Left ventricle myocardium inferior (tissue), 1 donor: ENCODE data around the gene PPM1E. TPM values are rescaled to one million over a fixed set of nuclear protein-coding genes. Genes with fewer than 3 reads are reported as not detected.

ENCODE experiments used
- DNase-seq: peaks from one replicate; pipeline ENCODE4 v3.0.0-alpha.2; 2020
- H3K27ac ChIP-seq: fragments of 200-600 bp; replicated peaks from 2 replicates; pipeline ENCODE4 v1.8.0; 2021
- H3K27me3 ChIP-seq: fragments of 200-600 bp; 2 replicates; pipeline ENCODE4 v1.8.0; 2021; ENCODE audit warnings: low read depth
- H3K36me3 ChIP-seq: fragments of 200-600 bp; 2 replicates; pipeline ENCODE4 v1.8.0; 2021
- H3K4me1 ChIP-seq: fragments of 200-600 bp; 2 replicates; pipeline ENCODE4 v1.8.0; 2021
- H3K4me3 ChIP-seq: fragments of 200-600 bp; 2 replicates; pipeline ENCODE4 v1.8.0; 2021; ENCODE audit warnings: mild to moderate bottlenecking, moderate library complexity
- H3K9me3 ChIP-seq: fragments of 200-600 bp; replicated peaks from 2 replicates; pipeline ENCODE4 v1.8.0; 2021
- CTCF ChIP-seq: fragments of 200-600 bp; IDR thresholded peaks from 2 replicates; pipeline ENCODE4 v1.8.0; 2021; ENCODE audit warnings: antibody characterized with exemption, mild to moderate bottlenecking, borderline replicate concordance
- intact Hi-C: fragments of 100-400 bp; cut with micrococcal nuclease; formaldehyde crosslinking; loops from one replicate; pipeline ENCODE4 v1.11.0; 2022
- long read RNA-seq: library from polyadenylated mRNA; unstranded; transcript quantifications from one replicate; pipeline ENCODE4 v2.0.0, GENCODE V29; 2021
- total RNA-seq: library from RNA; stranded (reverse); fragmentation: NEBNext Ultra II Directional; extraction: Animal tissue kit (Norgen Biotek cat#: 25700); gene quantifications from one replicate; pipeline ENCODE4 v1.2.1, GENCODE V29; 2021
- donor health status: DM: no; HTN: yes; CAD: no; lungs with severe emphysema.

Gene PPM1E
- 0.80 TPM for total RNA-seq
- long read RNA-seq, full-length matches to known transcripts, result 1 of 1 reads
- long read RNA-seq, partial matches to known transcripts, result 0 of 1 reads
- long read RNA-seq, other reads (novel, unspliced or antisense), result 0 of 1 reads

DNA sequence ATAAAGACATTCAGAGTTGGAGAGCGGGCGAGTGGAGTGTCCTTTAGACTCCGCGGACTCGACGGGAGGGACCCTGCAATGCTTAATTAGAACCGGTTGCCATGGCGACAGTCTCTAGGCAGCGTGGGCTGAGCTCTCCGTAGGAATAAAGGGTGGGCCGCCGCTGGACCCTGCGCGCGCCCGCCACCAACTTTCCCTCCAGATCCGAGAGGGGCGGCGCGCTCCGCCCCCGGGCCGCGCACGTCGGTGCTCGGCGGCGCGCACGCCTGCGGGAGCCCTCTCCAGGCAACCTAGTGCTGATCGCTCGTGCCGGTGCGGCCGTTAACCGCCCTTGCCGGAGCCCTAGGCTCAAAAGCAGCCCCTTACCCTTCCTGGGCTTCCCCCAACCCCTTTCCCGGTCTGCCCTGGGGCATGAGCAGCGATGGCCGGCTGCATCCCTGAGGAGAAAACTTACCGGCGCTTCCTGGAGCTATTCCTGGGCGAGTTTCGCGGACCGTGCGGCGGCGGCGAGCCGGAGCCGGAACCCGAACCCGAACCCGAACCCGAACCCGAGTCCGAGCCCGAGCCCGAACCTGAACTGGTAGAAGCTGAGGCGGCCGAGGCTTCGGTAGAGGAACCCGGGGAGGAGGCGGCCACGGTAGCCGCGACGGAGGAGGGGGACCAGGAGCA lies at the start of gene PPM1E:
TSS of gene PPM1E (plus strand) at position 278 of the 669 bp plus-strand sequence.
- no peak for TF ChIP-seq CTCF
- peaks cover 61% of the 10 kb centered on the region for H3K27me3 ChIP-seq
- H3K4me1 ChIP-seq, result peaks cover 20% of the 10 kb centered on the region
- peak; percentile 25 for DNase-seq
- H3K27ac ChIP-seq, result no peak within 1 kb of the TSS
- H3K4me3 ChIP-seq, result peak within 1 kb of the TSS; percentile 75
- H3K36me3 ChIP-seq, result no peaks in the 10 kb centered on the region
- H3K9me3 ChIP-seq, result no peaks in the 10 kb centered on the region
- intact Hi-C loops, result no loop called here

GRCh38 chr17:58706351-58707140 lies 49.1 kb upstream of the PPM1E start:
- Histone ChIP-seq H3K36me3 (peaks cover 35% of the 10 kb centered on the region), H3K4me3 (no peak overlapping the region), H3K9me3 (no peaks in the 10 kb centered on the region), H3K27ac (no peak overlapping the region), H3K27me3 (no peaks in the 10 kb centered on the region), H3K4me1 (no peaks in the 10 kb centered on the region)
- intact Hi-C loops, result no loop called here
- no peak for TF ChIP-seq CTCF
- no peak for DNase-seq

DNA sequence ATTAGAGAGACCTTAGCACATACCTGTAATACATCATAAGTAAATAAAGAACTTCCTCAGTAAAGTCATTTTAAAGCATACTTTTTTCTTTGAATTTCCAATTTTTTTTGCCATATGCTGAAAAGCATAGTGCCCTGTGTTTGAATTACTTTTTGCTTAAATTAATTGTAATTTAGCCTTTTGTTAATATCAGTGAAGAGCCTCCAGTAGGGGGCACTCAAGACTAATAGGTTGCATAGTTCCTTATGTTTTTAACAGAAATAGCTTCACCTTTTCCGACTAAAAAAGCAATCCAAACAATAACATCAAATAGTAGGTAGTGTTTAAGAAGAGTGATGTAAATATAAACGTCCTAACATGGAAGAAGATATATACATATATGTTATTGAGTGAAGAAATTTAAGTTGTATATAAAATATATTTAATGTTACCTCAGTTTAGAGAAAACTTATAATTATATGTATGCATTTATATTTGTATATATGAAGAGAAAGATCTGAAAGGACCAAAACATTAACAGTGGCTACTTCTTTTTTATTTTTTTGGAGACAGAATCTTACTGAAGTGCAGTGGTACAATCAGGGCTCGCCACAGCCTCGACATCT lies 44.6 kb upstream of the PPM1E start:
- H3K36me3 ChIP-seq, result peaks cover 37% of the 10 kb centered on the region
- DNase-seq, result no peak

DNA sequence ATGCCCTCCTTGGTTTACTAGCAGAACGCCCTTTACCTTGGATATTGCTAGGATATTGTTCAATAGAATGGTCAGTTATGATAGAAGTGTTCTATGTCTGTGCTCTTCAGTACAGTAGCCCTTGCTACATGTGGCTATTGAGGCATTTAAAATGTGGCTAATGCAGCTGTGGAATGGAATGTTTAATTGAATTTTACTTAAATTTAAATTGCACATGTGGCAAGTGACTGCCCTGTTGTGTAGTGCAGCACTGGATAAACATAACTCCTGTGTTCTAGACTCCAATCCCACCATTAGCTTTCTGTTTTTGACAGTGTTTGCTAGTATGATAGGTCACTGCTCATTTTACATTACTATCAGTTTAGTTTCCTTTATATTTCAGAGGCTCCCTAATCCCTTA lies 33.4 kb upstream of the PPM1E start:
- Histone ChIP-seq H3K27me3 (no peaks in the 10 kb centered on the region), H3K27ac (no peak overlapping the region), H3K4me1 (no peaks in the 10 kb centered on the region), H3K4me3 (no peak overlapping the region), H3K36me3 (peaks cover 62% of the 10 kb centered on the region), H3K9me3 (no peaks in the 10 kb centered on the region)
- TF ChIP-seq CTCF, result no peak
- no peak for DNase-seq
- intact Hi-C loops, result no loop called here

More for the DNA sequence above, 44.6 kb upstream of the PPM1E start:
- Histone ChIP-seq H3K4me3 (no peak overlapping the region), H3K27me3 (no peaks in the 10 kb centered on the region), H3K4me1 (no peaks in the 10 kb centered on the region), H3K9me3 (no peaks in the 10 kb centered on the region), H3K27ac (no peak overlapping the region)
- intact Hi-C loops, result loop anchor here (5.0 kb wide), 1 partner anchor 296 kb away; no protein-coding TSS in a partner anchor
- peak; percentile 80 for TF ChIP-seq CTCF

- no peaks in the 10 kb centered on the region for H3K27me3 ChIP-seq
- DNase-seq, result no peak
- H3K27ac ChIP-seq, result no peak overlapping the region
- H3K4me1 ChIP-seq, result no peaks in the 10 kb centered on the region
- no peaks in the 10 kb centered on the region for H3K9me3 ChIP-seq
- H3K36me3 ChIP-seq, result peaks cover 58% of the 10 kb centered on the region
- TF ChIP-seq CTCF, result no peak
- H3K4me3 ChIP-seq, result no peak overlapping the region
- intact Hi-C loops, result no loop called here
Measured at GRCh38 chr17:58722696-58723095, 33.0 kb upstream of the PPM1E start.
